A549 (cell line): Measurements from ENCODE around the gene WRAP53. TPM values are rescaled to one million over a fixed set of nuclear protein-coding genes. Genes with fewer than 3 reads are reported as not detected.

ENCODE experiments used
- ATAC-seq, 2 experiments: fragments of 200-7000 bp in 1 of 2; fragments of >200 bp in 1 of 2; cut with Nextera tagmentation in 1 of 2; cut with Tn5 transposase in 1 of 2; 3 replicates each; pipeline versions ENCODE4 v1.8.0 to v1.9.1; 2018 to 2020; ENCODE audit warnings: mild to moderate bottlenecking in 1 of 2, moderate library complexity in 1 of 2
- CTCF ChIA-PET: fragments of 300-600 bp; sonication (Branson Sonifier 250); formaldehyde crosslinking; extraction: SDS; loops from one replicate; lab custom pipeline; 2021; ENCODE audit warnings: antibody characterized with exemption, inconsistent platforms; lab: Yijun Ruan, JAX
- POLR2A ChIA-PET: fragments of 350-600 bp; formaldehyde crosslinking; extraction: SDS; loops from one replicate; lab custom pipeline; 2021; ENCODE audit warnings: antibody characterized with exemption, inconsistent platforms; lab: Yijun Ruan, JAX
- DNase-seq, 2 experiments: peaks; one replicate each; pipeline versions ENCODE4 v3.0.0 to v3.0.0-alpha.2; 2011 to 2016; ENCODE audit warnings: low read depth in 1 of 2, low spot score in 1 of 2
- FAIRE-seq: peaks from 2 replicates; lab custom pipeline; 2011; peaks lifted over from hg19 to GRCh38; lab: Jason Lieb, UNC
- H3K27ac ChIP-seq, 2 experiments: fragments of >200 bp; sonication (Bioruptor Twin); formaldehyde crosslinking; 3 replicates each; pipeline ENCODE4 v1.5.1; 2016 to 2017
- H3K4me1 ChIP-seq: fragments of >200 bp; sonication (Bioruptor Twin); formaldehyde crosslinking; 3 replicates; pipeline ENCODE4 v1.6.1; 2016
- H3K4me2 ChIP-seq: fragments of >200 bp; sonication (Bioruptor Twin); formaldehyde crosslinking; 3 replicates; pipeline ENCODE4 v1.6.1; 2016
- H3K4me3 ChIP-seq: fragments of >200 bp; sonication (Bioruptor Twin); formaldehyde crosslinking; 3 replicates; pipeline ENCODE4 v1.5.1; 2016
- H3K9me3 ChIP-seq: fragments of >200 bp; sonication (Bioruptor Twin); formaldehyde crosslinking; 3 replicates; pipeline ENCODE4 v1.6.1; 2016
- CEBPB ChIP-seq, 2 experiments: fragments of >200 bp in 1 of 2; sonication (Bioruptor Twin) in 1 of 2; formaldehyde crosslinking in 1 of 2; IDR thresholded peaks; 2 replicates each; pipeline ENCODE4 v1.6.1; 2012 to 2016
- CHD2 ChIP-seq: fragments of 150-350 bp; IDR thresholded peaks from 2 replicates; pipeline ENCODE4 v1.6.1; 2014; ENCODE audit warnings: low read length; ENCODE audit not compliant: partially characterized antibody
- EHF ChIP-seq: fragments of 250-450 bp; sonication (Bioruptor Pico); IDR thresholded peaks from 2 replicates; pipeline ENCODE4 v1.5.0; 2020; ENCODE audit warnings: mild to moderate bottlenecking
- EHMT2 ChIP-seq: fragments of 200-600 bp; sonication (generic); IDR thresholded peaks from 2 replicates; pipeline ENCODE4 v1.6.1; 2016; ENCODE audit warnings: antibody characterized with exemption, low read depth, mild to moderate bottlenecking, moderate library complexity
- EP300 ChIP-seq, 2 experiments: fragments of >200 bp; sonication (Bioruptor Twin); formaldehyde crosslinking; IDR thresholded peaks; 2 replicates in 1 of 2; 3 replicates in 1 of 2; pipeline ENCODE4 v1.6.1; 2016 to 2017
- ESRRA ChIP-seq: fragments of 150-350 bp; IDR thresholded peaks from 2 replicates; pipeline ENCODE4 v1.6.1; 2014; ENCODE audit warnings: mild to moderate bottlenecking, low read length, borderline replicate concordance
- FOSB ChIP-seq: fragments of 250-450 bp; sonication (Bioruptor Pico); IDR thresholded peaks from 2 replicates; pipeline ENCODE4 v1.5.0; 2020; ENCODE audit warnings: mild to moderate bottlenecking, moderate library complexity
- GATA3 ChIP-seq: IDR thresholded peaks from 2 replicates; pipeline ENCODE4 v1.6.1; 2012; ENCODE audit warnings: borderline replicate concordance
- HEYL ChIP-seq: fragments of 250-450 bp; sonication (Bioruptor Pico); IDR thresholded peaks from 2 replicates; pipeline ENCODE4 v1.8.0; 2021; ENCODE audit warnings: mild to moderate bottlenecking, moderate library complexity
- HOXA7 ChIP-seq: fragments of 250-450 bp; sonication (Bioruptor Pico); IDR thresholded peaks from 2 replicates; pipeline ENCODE4 v1.5.0; 2020; ENCODE audit warnings: mild to moderate bottlenecking, moderate library complexity
- HOXB13 ChIP-seq: fragments of 250-450 bp; sonication (Bioruptor Pico); IDR thresholded peaks from 2 replicates; pipeline ENCODE4 v1.5.0; 2020; ENCODE audit warnings: low read depth, mild to moderate bottlenecking, moderate library complexity
- JUN ChIP-seq, 2 experiments: fragments of >200 bp; sonication (Bioruptor Twin); formaldehyde crosslinking; IDR thresholded peaks; 2 replicates in 1 of 2; 3 replicates in 1 of 2; pipeline ENCODE4 v1.6.1; 2016 to 2017
- KDM5A ChIP-seq: fragments of 200-600 bp; sonication (generic); IDR thresholded peaks from 2 replicates; pipeline ENCODE4 v1.6.1; 2016; ENCODE audit warnings: antibody characterized with exemption, mild to moderate bottlenecking
- MAFK ChIP-seq: fragments of 450-650 bp; IDR thresholded peaks from 2 replicates; pipeline ENCODE4 v1.6.1; 2014; ENCODE audit not compliant: partially characterized antibody
- NFE2L2 ChIP-seq: fragments of 150-350 bp; conservative IDR thresholded peaks from 2 replicates; pipeline ENCODE4 v1.6.1; 2014; ENCODE audit warnings: low read length
- NR3C1 ChIP-seq: fragments of >200 bp; sonication (Bioruptor Twin); formaldehyde crosslinking; IDR thresholded peaks from 3 replicates; pipeline ENCODE4 v1.6.1; 2017
- PHF8 ChIP-seq: fragments of 200-600 bp; sonication (generic); IDR thresholded peaks from 2 replicates; pipeline ENCODE4 v1.6.1; 2016; ENCODE audit warnings: low read depth, mild to moderate bottlenecking, antibody characterized with exemption, moderate library complexity, borderline replicate concordance
- POLR2A ChIP-seq: IDR thresholded peaks from 2 replicates; pipeline ENCODE4 v1.6.1; 2012; ENCODE audit warnings: mild to moderate bottlenecking, low read length
- POLR2AphosphoS2 ChIP-seq: conservative IDR thresholded peaks from 2 replicates; pipeline ENCODE4 v1.6.1; 2012; ENCODE audit warnings: low read length, improper control_type of control experiment, inconsistent platforms
- RCOR1 ChIP-seq: fragments of 150-350 bp; IDR thresholded peaks from 2 replicates; pipeline ENCODE4 v1.6.1; 2014; ENCODE audit warnings: antibody characterized with exemption, low read length, low read depth
- TFCP2L1 ChIP-seq: fragments of 250-450 bp; sonication (Bioruptor Pico); IDR thresholded peaks from 2 replicates; pipeline ENCODE4 v1.5.0; 2021; ENCODE audit warnings: mild to moderate bottlenecking
- TP53 ChIP-seq: fragments of 250-450 bp; sonication (Bioruptor Pico); IDR thresholded peaks from 2 replicates; pipeline ENCODE4 v1.5.0; 2021; ENCODE audit warnings: mild to moderate bottlenecking, moderate library complexity
- ZC3H11A ChIP-seq: fragments of 450-650 bp; IDR thresholded peaks from 2 replicates; pipeline ENCODE4 v1.6.1; 2014; ENCODE audit warnings: antibody characterized with exemption, mild to moderate bottlenecking
- ZFP36 ChIP-seq: fragments of 450-650 bp; IDR thresholded peaks from 2 replicates; pipeline ENCODE4 v1.6.1; 2014; ENCODE audit warnings: borderline replicate concordance; ENCODE audit not compliant: partially characterized antibody
- WGBS: methylation state at CpG from one replicate; pipeline ENCODE4 v1.1.6; 2017; ENCODE audit errors: missing lambda C conversion rate; 5-methylcytosine and 5-hydroxymethylcytosine counted together
- polyA plus RNA-seq, 4 experiments: library from polyadenylated mRNA; depleted of rRNA in 3 of 4; stranded (reverse); fragments of >200 nt; fragmentation: RNase III in 1 of 4; extraction: RNeasy Plus Mini Kit Qiagen cat#74134 plus additional on column Dnase treatment in 1 of 4; gene quantifications; 2 replicates in 3 of 4; 3 replicates in 1 of 4; pipeline ENCODE4 v1.2.3, GENCODE V29; 2011 to 2017
- TF ChIP-seq, protein P1 (sequence below): IDR thresholded peaks from 2 replicates; pipeline ENCODE4 v1.6.1; 2012
- TF ChIP-seq, protein P2 (sequence below): IDR thresholded peaks from 2 replicates; pipeline ENCODE4 v1.6.1; 2012
- TF ChIP-seq, protein P3 (sequence below): IDR thresholded peaks from 2 replicates; pipeline ENCODE4 v1.6.1; 2012; ENCODE audit warnings: low read depth, borderline replicate concordance
- TF ChIP-seq, protein P4 (sequence below): fragments of 200-600 bp; sonication (generic); IDR thresholded peaks from 2 replicates; pipeline ENCODE4 v1.6.1; 2016; ENCODE audit warnings: antibody characterized with exemption, mild to moderate bottlenecking, moderate library complexity

WRAP53 gene
- polyA plus RNA-seq, 2 of the 4 experiments (the other 2 are of a cell fraction) = 15.9 to 34.0 TPM

DNA sequence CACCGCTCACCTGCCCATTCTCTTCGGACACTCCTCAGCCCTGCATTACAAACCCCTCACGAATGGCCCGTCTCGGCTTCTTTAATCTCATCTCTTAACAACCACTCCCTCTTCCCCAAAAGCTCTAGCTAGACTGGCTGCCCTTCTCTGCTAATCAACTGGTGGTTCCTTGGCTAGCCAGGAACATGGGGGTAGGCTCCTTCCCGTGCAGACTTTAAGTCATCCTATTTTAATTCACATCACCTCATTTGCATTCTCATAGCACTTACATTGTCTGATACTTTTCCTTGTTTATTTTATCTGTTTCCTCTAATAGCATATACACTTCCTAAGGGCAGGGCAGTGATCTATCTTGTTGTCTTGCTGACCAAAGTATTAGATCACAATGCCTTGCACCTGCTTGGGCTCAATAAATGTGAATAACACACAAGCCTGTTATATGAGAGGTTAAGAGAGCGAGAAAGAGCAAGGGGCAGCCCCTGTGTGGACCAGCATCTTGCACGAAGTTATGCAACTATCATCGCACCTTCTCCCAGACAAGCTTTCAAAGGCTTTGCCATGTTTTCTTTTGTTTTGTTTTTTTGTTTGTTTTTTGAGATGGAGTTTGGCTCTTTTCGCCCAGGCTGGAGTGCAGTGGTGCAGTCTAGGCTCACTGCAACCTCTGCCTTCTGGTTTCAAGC lies 10.7 kb upstream of the WRAP53 start (continued):
- TF ChIP-seq ESRRA = no peak
- TF ChIP-seq HEYL (CRISPR knock-in tag) = no peak

DNA sequence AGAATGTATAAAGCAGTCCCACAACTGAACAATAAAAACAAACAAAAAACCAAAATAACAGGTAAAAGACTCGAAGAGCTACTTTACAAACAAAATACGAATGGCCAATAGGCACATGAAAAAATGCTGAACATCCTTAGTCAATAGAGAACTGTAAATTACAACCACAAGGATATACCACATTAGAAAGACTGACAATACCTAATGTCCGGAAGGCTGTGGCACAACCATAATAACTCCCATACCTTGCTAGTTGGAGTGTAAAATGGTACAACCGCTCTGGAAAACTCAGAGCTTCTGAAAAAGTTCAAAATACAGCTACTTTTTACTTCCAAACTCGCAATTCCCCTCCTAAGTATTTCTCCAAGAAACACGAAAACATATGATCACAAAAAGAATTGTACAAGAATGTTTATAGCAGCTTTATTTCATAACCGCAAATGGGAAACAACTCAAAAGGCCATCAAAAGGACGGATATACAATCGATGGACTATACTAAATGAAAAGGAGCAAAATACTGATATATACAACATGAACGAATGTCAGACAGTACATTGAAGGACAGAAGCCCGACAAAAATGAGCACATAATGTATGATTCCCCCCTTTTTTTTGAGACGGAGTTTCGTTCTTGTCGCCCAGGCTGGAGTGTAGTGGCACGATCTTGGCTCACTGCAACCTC lies 3.3 kb upstream of the WRAP53 start:
- peaks cover 23% of the 10 kb centered on the region for H3K4me1 ChIP-seq
- DNase-seq (no peak), ATAC-seq (no peak), FAIRE-seq (no peak)
- CTCF ChIA-PET = interaction anchor here (0.9 to 10.0 kb wide), 9 partner anchors 18 to 180 kb away, joined by 3 to 191 read pairs (median 51); partner anchors contain the start of genes CD68, DNAH2, EFNB3 and FXR2
- no peaks in the 10 kb centered on the region for H3K9me3 ChIP-seq
- H3K27ac ChIP-seq = peak overlapping the region; percentile 94 to 95
- peak overlapping the region; percentile 77 for H3K4me3 ChIP-seq
- 19% methylated on average over 15 of the region's 15 CpGs for WGBS
- H3K4me2 ChIP-seq = peak overlapping the region; percentile 93
- TF ChIP-seq HOXB13 (CRISPR knock-in tag) = no peak
- TF ChIP-seq, protein P1, sequence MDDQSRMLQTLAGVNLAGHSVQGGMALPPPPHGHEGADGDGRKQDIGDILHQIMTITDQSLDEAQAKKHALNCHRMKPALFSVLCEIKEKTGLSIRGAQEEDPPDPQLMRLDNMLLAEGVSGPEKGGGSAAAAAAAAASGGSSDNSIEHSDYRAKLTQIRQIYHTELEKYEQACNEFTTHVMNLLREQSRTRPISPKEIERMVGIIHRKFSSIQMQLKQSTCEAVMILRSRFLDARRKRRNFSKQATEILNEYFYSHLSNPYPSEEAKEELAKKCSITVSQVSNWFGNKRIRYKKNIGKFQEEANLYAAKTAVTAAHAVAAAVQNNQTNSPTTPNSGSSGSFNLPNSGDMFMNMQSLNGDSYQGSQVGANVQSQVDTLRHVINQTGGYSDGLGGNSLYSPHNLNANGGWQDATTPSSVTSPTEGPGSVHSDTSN = no peak
- TF ChIP-seq POLR2AphosphoS2 = 0 out of 2 replicates have a peak, but pooled peaks have one; percentile 41
- TF ChIP-seq PHF8 = no peak
- no peak for TF ChIP-seq MAFK
- TF ChIP-seq EP300 (IDR thresholded peaks at IDR 0.05) = no peak
- no peak for TF ChIP-seq TP53 (CRISPR knock-in tag)
- TF ChIP-seq CEBPB (IDR thresholded peaks at IDR 0.05) = no peak
- no peak for TF ChIP-seq ZFP36
- TF ChIP-seq NR3C1 = no peak
- TF ChIP-seq KDM5A = 0 out of 2 replicates have a peak, but pooled peaks have one; percentile 8
- no peak for TF ChIP-seq EHF (CRISPR knock-in tag)
- no peak for TF ChIP-seq TFCP2L1
- no peak for TF ChIP-seq POLR2A
- no peak for TF ChIP-seq ZC3H11A
- TF ChIP-seq NFE2L2 = no peak
- TF ChIP-seq EHMT2 = no peak
- TF ChIP-seq, all 56 proteins: peak for 2
- POLR2A ChIA-PET = interaction anchor here (1.3 to 4.1 kb wide), 9 partner anchors 10 to 281 kb away, joined by 4 to 81 read pairs (median 30); partner anchors contain the start of genes CD68, CYB5D1, FXR2 and NAA38

DNA sequence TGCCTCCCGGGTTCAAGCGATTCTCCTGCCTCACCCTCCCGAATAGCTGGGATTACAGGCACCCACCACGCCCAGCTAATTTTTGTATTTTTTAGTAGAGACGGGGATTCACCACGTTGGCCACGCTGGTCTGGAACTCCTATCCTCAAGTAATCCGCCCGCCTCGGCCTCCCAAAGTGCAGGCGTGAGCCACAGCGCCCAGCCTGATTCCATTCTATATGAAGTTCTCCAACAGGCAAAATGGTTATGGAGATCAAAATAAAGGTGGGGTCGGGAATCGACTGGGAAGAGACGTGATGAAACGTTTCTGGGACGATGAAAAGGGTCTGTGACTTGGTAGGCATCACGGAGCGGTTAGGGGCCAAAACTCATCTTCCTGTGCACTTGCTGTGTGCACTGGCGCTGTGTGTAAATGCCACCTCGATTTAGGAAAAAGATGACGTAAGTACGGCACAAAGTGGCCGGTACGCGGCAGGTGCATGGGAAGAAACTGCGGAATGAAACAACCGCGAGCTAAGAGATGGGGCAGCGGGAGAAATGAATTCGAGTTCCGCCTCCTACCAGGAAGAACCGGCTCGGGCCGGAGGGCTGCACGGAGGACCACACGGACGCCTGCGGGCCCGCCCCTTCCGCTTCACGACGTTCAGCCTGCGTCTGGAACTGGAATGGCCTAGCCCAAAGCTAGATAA lies 2.6 kb upstream of the WRAP53 start:
- TF ChIP-seq, protein P2, sequence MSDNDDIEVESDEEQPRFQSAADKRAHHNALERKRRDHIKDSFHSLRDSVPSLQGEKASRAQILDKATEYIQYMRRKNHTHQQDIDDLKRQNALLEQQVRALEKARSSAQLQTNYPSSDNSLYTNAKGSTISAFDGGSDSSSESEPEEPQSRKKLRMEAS = peak; percentile 84
- TF ChIP-seq RCOR1 (no peak), GATA3 (no peak), JUN (IDR thresholded peaks at IDR 0.05) (peak; percentile 44 to 56; a peak in 2 of 5 replicates), PHF8 (peak; percentile 41; the same call in 1 of the 2 replicates), POLR2A (peak; percentile 50), CHD2 (peak; percentile 36), FOSB (CRISPR knock-in tag) (peak; percentile 79; the same call in 1 of the 2 replicates), HOXA7 (0 out of 2 replicates have a peak, but pooled peaks have one; percentile 21), TP53 (CRISPR knock-in tag) (no peak)
- TF ChIP-seq, protein P3, sequence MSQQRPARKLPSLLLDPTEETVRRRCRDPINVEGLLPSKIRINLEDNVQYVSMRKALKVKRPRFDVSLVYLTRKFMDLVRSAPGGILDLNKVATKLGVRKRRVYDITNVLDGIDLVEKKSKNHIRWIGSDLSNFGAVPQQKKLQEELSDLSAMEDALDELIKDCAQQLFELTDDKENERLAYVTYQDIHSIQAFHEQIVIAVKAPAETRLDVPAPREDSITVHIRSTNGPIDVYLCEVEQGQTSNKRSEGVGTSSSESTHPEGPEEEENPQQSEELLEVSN = peak; percentile 75; the same call in 1 of the 2 replicates
- TF ChIP-seq, protein P4, sequence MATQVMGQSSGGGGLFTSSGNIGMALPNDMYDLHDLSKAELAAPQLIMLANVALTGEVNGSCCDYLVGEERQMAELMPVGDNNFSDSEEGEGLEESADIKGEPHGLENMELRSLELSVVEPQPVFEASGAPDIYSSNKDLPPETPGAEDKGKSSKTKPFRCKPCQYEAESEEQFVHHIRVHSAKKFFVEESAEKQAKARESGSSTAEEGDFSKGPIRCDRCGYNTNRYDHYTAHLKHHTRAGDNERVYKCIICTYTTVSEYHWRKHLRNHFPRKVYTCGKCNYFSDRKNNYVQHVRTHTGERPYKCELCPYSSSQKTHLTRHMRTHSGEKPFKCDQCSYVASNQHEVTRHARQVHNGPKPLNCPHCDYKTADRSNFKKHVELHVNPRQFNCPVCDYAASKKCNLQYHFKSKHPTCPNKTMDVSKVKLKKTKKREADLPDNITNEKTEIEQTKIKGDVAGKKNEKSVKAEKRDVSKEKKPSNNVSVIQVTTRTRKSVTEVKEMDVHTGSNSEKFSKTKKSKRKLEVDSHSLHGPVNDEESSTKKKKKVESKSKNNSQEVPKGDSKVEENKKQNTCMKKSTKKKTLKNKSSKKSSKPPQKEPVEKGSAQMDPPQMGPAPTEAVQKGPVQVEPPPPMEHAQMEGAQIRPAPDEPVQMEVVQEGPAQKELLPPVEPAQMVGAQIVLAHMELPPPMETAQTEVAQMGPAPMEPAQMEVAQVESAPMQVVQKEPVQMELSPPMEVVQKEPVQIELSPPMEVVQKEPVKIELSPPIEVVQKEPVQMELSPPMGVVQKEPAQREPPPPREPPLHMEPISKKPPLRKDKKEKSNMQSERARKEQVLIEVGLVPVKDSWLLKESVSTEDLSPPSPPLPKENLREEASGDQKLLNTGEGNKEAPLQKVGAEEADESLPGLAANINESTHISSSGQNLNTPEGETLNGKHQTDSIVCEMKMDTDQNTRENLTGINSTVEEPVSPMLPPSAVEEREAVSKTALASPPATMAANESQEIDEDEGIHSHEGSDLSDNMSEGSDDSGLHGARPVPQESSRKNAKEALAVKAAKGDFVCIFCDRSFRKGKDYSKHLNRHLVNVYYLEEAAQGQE = peak; percentile 80
- FAIRE-seq (no peak), ATAC-seq (peak; percentile 75 to 77), DNase-seq (peak; percentile 91 to 98)
- 2% methylated on average over 44 of the region's 44 CpGs for WGBS
- ChIA-PET POLR2A (interaction anchor here (0.6 to 4.1 kb wide), 32 partner anchors 11 to 488 kb away, joined by 3 to 97 read pairs (median 6); partner anchors contain the start of genes ATP1B2, CD68, CYB5D1 and DNAH2), CTCF (interaction anchor here (0.6 to 10.0 kb wide), 13 partner anchors 11 to 180 kb away, joined by 3 to 191 read pairs (median 33); partner anchors contain the start of genes CD68, DNAH2, EFNB3 and FXR2)
- Histone ChIP-seq H3K4me3 (peak overlapping the region; percentile 77), H3K27ac (peak overlapping the region; percentile 94 to 95), H3K4me2 (peak overlapping the region; percentile 93), H3K4me1 (peaks cover 23% of the 10 kb centered on the region), H3K9me3 (no peaks in the 10 kb centered on the region)
